HG03460 (cell line): Measurements from ENCODE around the gene UNC119B.
A peak's percentile ranks its signal among the peaks of the same experiment; 100 is the strongest.
"Not testable (repeated sequence)": the region's sequence is repeated elsewhere in the genome, so short reads cannot be mapped to it uniquely, and the experiment has no call there.

Source experiments
- ATAC-seq: cut with Tn5 transposase; IDR thresholded peaks from one replicate; pipeline ENCODE4 v1.9.1; 2021; ENCODE audit not compliant: unreplicated experiment

UNC119B gene

GRCh38 chr12:120710031-120710804 is at the start of gene UNC119B:
Gene UNC119B, plus strand, starts transcription at chr12:120710458. Its CDS starts 17 bp downstream, at chr12:120710475.
- peak; percentile 69 for ATAC-seq

GRCh38 chr12:120661432-120661831 is 48.8 kb upstream of the UNC119B start:
- ATAC-seq = no peak

GRCh38 chr12:120662879-120663278 is 47.4 kb upstream of the UNC119B start:
- no peak for ATAC-seq

- no peak for ATAC-seq
Measured at GRCh38 chr12:120663741-120664140, 46.5 kb upstream of the UNC119B start.

- ATAC-seq = no peak
Measured at GRCh38 chr12:120666571-120667390, 43.5 kb upstream of the UNC119B start.

- no peak for ATAC-seq
Measured at GRCh38 chr12:120668091-120668867, 42.0 kb upstream of the UNC119B start.

DNA sequence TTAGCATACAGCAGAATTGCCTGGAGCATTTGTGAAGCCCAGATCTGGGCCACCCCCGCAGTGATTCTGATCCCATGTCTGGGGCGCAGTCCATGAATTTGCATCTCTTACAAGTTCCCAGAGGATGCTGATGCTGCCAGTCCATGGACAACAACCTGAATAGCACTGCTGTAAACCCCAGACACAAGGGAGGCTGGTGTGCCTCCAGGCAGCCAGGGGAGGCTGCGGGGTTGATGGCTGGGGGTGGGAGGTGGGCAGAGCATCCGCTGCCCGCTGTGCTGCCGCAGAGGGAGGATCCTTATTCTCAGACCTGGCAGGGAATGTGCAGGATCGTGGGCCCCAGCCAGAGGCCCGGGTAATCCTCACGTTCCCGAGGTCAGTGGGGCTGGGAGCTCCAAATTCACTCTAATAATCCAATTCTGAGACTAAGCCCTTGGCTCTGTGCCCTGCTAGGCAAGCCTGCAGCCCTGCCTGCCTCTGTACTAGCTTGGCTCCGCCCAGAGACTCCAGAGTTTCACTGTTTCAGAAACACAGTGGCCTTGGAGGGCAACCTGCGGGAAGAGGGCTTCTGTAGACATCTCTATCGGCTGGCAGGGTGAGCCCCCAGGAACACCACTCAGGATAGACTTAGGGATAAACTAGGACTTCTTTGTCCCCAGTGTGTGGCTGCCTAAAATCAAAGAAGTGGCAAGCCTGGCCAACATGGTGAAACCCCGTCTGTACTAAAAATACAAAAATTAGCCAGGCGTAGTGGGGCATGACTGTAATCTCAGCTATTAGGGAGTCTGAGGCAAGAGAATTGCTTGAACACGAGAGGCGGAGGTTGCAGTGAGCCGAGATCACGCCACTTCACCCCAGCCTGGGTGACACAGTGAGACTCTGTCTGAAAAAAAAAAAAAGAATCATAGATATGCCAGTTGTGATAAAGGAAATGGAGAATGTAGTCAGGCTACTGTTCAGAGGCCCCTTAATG is 41.1 kb upstream of the UNC119B start:
- peak; percentile 55 for ATAC-seq

GRCh38 chr12:120670237-120670636 is 40.0 kb upstream of the UNC119B start:
- ATAC-seq = not testable (repeated sequence)

GRCh38 chr12:120670667-120671066 is 39.6 kb upstream of the UNC119B start:
- ATAC-seq = no peak

DNA sequence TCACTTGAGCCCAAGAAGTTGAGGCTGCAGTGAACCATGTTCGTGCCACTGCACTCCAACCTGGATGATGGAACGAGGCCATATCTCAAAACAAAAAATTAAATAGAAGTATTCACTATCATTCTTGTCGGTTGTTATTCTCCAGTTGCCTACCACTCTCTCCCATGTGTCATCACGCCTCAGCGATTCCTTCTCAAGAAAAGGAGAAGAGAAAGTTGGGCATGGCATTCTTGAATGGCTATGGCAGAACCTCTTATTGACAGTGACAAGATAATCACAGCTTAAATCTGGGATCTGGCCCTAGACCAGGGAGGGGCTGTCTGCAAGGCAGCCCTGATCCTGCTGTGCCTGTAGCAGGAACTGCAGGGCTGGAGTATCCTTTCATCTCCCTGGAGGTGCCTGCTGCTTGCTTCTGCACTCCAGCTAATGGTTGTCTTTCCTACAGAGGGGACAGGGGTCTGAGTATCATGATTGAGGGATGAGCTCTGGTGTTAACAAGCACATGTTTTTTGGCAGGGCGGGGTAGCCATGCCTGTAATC is 36.1 kb upstream of the UNC119B start:
- ATAC-seq = no peak

GRCh38 chr12:120677765-120678473 is 32.3 kb upstream of the UNC119B start:
- ATAC-seq = peak; percentile 64

- ATAC-seq = peak; percentile 9
Measured at GRCh38 chr12:120678572-120678971, 31.7 kb upstream of the UNC119B start.

GRCh38 chr12:120680165-120680738 is 30.0 kb upstream of the UNC119B start:
- no peak for ATAC-seq

DNA sequence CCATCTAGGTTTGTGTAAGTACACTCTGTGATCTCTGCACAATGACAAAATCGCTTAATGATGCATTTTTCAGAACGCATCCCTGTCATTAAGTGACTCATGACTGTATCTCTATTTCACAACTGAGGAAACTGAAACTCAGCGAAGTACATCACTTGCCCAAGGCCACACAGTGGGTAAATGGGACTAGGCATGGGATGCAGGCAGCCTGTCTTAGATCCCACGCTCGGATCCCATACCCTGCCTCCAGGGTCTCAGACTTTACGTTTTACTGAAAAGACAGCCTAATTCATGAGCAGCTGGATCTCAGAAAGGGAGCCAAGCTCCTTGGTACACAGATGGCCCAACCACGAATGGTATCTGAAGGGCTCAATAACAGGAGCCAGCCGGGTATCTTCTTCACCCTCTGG is 25.7 kb upstream of the UNC119B start:
- no peak for ATAC-seq

DNA sequence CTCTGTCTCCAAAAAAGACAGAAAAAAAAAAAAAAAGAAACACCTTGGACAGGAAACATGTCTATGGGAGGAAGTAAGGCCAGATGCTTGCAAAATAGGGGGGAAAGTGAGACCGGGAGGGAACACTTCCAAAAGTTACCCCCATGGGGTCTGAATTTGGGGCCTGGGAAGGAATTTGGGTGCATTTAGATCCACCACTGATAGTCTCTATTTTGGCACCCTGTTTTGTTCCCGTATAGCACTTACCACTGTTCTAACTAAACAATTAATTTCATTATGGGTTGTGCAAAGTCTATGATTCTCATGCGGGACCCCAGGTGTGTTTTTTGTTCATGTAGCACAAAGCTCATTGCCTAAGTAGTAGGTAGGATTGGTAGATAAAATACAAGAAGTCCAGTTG is 24.7 kb upstream of the UNC119B start:
- ATAC-seq = no peak

DNA sequence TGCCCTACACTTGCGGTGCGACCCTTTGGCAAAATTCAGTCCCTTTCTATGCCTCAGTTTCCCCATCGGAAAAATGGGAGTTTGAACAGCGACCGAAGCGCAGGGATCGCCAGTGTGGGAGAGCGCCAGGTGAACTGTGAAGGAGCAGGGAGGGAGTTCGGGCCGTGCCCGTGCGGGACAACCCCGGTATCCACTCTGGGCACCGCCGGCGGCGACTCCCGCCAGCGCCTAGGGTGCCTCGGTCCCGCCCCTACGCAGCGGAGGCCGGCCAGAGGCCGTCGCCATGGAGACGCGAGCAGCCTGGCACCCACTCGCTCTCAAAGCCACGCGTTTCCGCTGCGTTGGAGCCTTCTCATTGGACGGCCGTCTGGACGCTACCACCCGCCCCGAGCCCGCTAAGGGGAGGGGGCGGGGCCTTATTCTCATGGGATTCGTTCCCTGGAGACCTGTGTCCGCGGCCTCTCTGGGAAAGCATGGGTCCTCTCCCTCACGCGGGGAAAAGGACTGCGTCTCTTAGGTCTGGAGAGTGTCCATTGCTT is 24.0 kb upstream of the UNC119B start:
- ATAC-seq = peak; percentile 66

DNA sequence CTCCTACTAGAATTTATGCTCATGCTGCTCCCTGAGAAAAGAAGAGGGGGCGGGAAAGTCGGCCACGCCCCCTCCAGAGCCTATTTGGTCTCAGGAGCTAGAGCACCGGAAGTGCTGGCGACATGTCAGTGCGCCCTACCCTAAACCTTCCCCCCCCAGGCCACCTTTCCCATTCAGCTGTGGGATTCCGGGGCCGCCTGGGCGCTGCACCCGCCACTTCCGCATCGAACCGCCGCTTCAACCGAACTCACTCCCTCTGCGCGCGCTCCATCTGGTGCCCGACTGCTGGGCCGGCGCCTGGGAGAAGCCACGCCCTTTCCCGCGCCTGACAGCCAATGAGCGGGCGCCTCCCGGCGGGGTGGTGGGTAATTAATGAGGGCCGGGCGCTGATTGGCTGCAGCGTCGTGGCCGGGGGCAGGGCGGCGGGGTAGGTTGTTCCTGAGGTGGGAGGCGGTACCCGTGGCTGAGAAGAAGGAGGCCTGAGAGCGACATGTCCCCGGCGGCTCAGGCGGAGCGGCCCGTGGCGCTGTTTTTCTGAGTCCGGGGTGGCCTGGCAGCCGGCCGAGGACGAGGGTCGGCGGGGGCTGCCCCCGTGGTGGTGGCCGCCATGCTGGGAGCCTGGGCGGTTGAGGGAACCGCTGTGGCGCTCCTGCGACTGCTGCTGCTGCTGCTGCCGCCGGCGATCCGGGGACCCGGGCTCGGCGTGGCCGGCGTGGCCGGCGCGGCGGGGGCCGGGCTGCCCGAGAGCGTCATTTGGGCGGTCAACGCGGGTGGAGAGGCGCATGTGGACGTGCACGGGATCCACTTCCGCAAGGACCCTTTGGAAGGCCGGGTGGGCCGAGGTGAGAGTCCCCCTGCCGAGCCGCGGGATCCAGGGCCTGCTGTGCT is 23.3 kb upstream of the UNC119B start, which contains the start of gene MLEC:
Gene MLEC (plus strand): TSS at position 460 of the 888 bp plus-strand sequence. CDS start 148 bp downstream, at position 608.
- ATAC-seq = peak; percentile 59
